ENCODE results near the gene FOXN3. TPM values are rescaled to one million over a fixed set of nuclear protein-coding genes. Genes with fewer than 3 reads are reported as not detected.

FOXN3 gene
- total and polyA plus RNA-seq, 2 donors (not counting 1 experiment from before 2014, with no cell fraction given) = 27.9 to 33.3 TPM

DNA sequence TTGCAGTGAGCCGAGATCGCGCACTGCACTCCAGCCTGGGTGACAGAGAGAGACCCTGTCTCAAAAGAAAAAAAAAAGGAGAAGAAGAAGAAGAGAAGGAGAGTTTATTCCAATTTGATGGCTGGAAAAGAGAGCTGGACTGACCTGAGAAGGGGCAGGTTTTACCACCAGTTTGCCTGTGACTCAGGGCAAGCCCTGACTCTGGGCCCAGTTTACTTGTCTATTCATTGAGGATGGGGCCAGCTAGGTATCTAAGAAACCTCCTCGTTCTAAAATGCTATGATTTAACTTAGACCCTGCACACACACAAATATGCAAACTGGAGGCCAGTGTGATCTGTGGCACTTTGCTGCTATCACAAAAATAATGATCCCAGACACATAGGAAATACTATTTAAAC lies 155.0 kb downstream of the FOXN3 start:
- Histone ChIP-seq H2AFZ (ENCODE audit: low read length) (no peak overlapping the region), H3K4me1 (ENCODE audit: control insufficient read depth, extremely low read depth, insufficient read depth, low read length) (no peaks in the 10 kb centered on the region), H3K4me3 (replicated peaks in 1 of 4; ENCODE audit: control extremely low read depth in 1 of 4, insufficient read depth in 1 of 4, low read depth in 3 of 4, low read length in 4 of 4) (no peak overlapping the region), H3K27me3 (ENCODE audit: control insufficient read depth, insufficient read depth, low read length) (no peaks in the 10 kb centered on the region), H3K9ac (ENCODE audit: insufficient read depth, low read length) (no peak overlapping the region), H3K36me3 (ENCODE audit: control insufficient read depth, insufficient read depth, low read length) (no peaks in the 10 kb centered on the region), H3K4me2 (ENCODE audit: extremely low read depth, insufficient read depth, low read length) (no peak overlapping the region), H3K79me2 (ENCODE audit: control insufficient read depth, insufficient read depth, low read length) (no peaks in the 10 kb centered on the region), H4K20me1 (ENCODE audit: control insufficient read depth, extremely low read depth, insufficient read depth, low read length) (no peaks in the 10 kb centered on the region), H3K27ac (ENCODE audit: insufficient read depth, low read length) (no peak overlapping the region), H3K9me3 (ENCODE audit: control insufficient read depth, insufficient read depth, low read depth, low read length) (no peaks in the 10 kb centered on the region)
- no peak for DNase-seq (ENCODE audit: low read depth in 2 of 2)
- TF ChIP-seq, protein P1, sequence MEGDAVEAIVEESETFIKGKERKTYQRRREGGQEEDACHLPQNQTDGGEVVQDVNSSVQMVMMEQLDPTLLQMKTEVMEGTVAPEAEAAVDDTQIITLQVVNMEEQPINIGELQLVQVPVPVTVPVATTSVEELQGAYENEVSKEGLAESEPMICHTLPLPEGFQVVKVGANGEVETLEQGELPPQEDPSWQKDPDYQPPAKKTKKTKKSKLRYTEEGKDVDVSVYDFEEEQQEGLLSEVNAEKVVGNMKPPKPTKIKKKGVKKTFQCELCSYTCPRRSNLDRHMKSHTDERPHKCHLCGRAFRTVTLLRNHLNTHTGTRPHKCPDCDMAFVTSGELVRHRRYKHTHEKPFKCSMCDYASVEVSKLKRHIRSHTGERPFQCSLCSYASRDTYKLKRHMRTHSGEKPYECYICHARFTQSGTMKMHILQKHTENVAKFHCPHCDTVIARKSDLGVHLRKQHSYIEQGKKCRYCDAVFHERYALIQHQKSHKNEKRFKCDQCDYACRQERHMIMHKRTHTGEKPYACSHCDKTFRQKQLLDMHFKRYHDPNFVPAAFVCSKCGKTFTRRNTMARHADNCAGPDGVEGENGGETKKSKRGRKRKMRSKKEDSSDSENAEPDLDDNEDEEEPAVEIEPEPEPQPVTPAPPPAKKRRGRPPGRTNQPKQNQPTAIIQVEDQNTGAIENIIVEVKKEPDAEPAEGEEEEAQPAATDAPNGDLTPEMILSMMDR (conservative IDR thresholded peaks at IDR 0.05 in 1 of 2, IDR thresholded peaks at IDR 0.05 in 1 of 2; ENCODE audit: low read depth in 1 of 2, low read length in 2 of 2) = no peak
- no peak for TF ChIP-seq EZH2 (IDR thresholded peaks at IDR 0.05; ENCODE audit: low read length, missing control alignments)

DNA sequence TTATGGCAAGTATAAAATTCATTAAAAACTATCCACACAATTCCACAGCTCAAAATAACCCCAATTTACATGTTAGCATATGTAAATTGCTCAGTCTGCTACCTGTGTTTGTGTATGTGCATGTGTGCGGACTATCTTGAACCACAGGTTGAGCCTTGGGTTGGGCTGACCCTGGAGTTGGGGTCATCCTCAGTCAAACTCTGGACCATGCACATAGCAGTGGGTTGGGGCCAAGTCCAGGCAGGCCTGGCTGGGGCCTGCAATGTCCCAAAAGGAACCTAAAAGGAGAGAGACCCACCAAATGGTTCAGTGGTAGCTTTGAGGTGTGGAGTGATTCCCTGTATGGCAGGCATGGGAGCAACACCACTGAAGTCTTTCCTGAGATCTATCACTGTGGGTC lies 156.1 kb downstream of the FOXN3 start:
- Histone ChIP-seq H3K27me3 (ENCODE audit: control insufficient read depth, insufficient read depth, low read length) (no peaks in the 10 kb centered on the region), H3K27ac (ENCODE audit: insufficient read depth, low read length) (no peak overlapping the region), H3K4me1 (ENCODE audit: control insufficient read depth, extremely low read depth, insufficient read depth, low read length) (no peaks in the 10 kb centered on the region), H3K9ac (ENCODE audit: insufficient read depth, low read length) (no peak overlapping the region), H4K20me1 (ENCODE audit: control insufficient read depth, extremely low read depth, insufficient read depth, low read length) (no peaks in the 10 kb centered on the region), H2AFZ (ENCODE audit: low read length) (no peak overlapping the region), H3K4me2 (ENCODE audit: extremely low read depth, insufficient read depth, low read length) (no peak overlapping the region), H3K36me3 (ENCODE audit: control insufficient read depth, insufficient read depth, low read length) (no peaks in the 10 kb centered on the region), H3K79me2 (ENCODE audit: control insufficient read depth, insufficient read depth, low read length) (no peaks in the 10 kb centered on the region), H3K9me3 (ENCODE audit: control insufficient read depth, insufficient read depth, low read depth, low read length) (no peaks in the 10 kb centered on the region), H3K4me3 (replicated peaks in 1 of 4; ENCODE audit: control extremely low read depth in 1 of 4, insufficient read depth in 1 of 4, low read depth in 3 of 4, low read length in 4 of 4) (no peak overlapping the region)
- TF ChIP-seq, protein P1 (conservative IDR thresholded peaks at IDR 0.05 in 1 of 2, IDR thresholded peaks at IDR 0.05 in 1 of 2; ENCODE audit: low read depth in 1 of 2, low read length in 2 of 2) = no peak
- no peak for TF ChIP-seq EZH2 (IDR thresholded peaks at IDR 0.05; ENCODE audit: low read length, missing control alignments)
- no peak for DNase-seq (ENCODE audit: low read depth in 2 of 2)

- Histone ChIP-seq H3K4me1 (ENCODE audit: control insufficient read depth, extremely low read depth, insufficient read depth, low read length) (no peaks in the 10 kb centered on the region), H4K20me1 (ENCODE audit: control insufficient read depth, extremely low read depth, insufficient read depth, low read length) (no peaks in the 10 kb centered on the region), H3K27me3 (ENCODE audit: control insufficient read depth, insufficient read depth, low read length) (no peaks in the 10 kb centered on the region), H3K36me3 (ENCODE audit: control insufficient read depth, insufficient read depth, low read length) (no peaks in the 10 kb centered on the region), H3K9me3 (ENCODE audit: control insufficient read depth, insufficient read depth, low read depth, low read length) (no peaks in the 10 kb centered on the region), H3K4me3 (replicated peaks in 1 of 4; ENCODE audit: control extremely low read depth in 1 of 4, insufficient read depth in 1 of 4, low read depth in 3 of 4, low read length in 4 of 4) (no peak overlapping the region), H2AFZ (ENCODE audit: low read length) (no peak overlapping the region), H3K4me2 (ENCODE audit: extremely low read depth, insufficient read depth, low read length) (no peak overlapping the region), H3K9ac (ENCODE audit: insufficient read depth, low read length) (no peak overlapping the region), H3K27ac (ENCODE audit: insufficient read depth, low read length) (no peak overlapping the region), H3K79me2 (ENCODE audit: control insufficient read depth, insufficient read depth, low read length) (no peaks in the 10 kb centered on the region)
- no peak for DNase-seq (ENCODE audit: low read depth in 2 of 2)
- TF ChIP-seq, protein P1 (conservative IDR thresholded peaks at IDR 0.05 in 1 of 2, IDR thresholded peaks at IDR 0.05 in 1 of 2; ENCODE audit: low read depth in 1 of 2, low read length in 2 of 2) = no peak
- TF ChIP-seq EZH2 (IDR thresholded peaks at IDR 0.05; ENCODE audit: low read length, missing control alignments) = no peak
Measured at GRCh38 chr14:89259951-89260609, 157.0 kb downstream of the FOXN3 start.
